MCF 10A (cell line): Measurements from ENCODE around the gene TAB2. TPM values are rescaled to one million over a fixed set of nuclear protein-coding genes. Genes with fewer than 3 reads are reported as not detected.
"Not testable (repeated sequence)": the region's sequence is repeated elsewhere in the genome, so short reads cannot be mapped to it uniquely, and the experiment has no call there.

Experiments
- BruUV-seq: library from RNA; stranded (reverse); fragments of 400-500 nt; replicated peaks from 2 replicates; lab custom pipeline; 2021; lab: Mats Ljungman, UMichigan
- CTCF ChIA-PET: fragments of 300-600 bp; sonication (Branson Sonifier 250); formaldehyde crosslinking; extraction: SDS; loops from one replicate; lab custom pipeline; 2021; ENCODE audit warnings: antibody characterized with exemption, inconsistent platforms; lab: Yijun Ruan, JAX
- POLR2A ChIA-PET: fragments of 300-600, 350-650 bp; sonication (Branson Sonifier 250); formaldehyde crosslinking; extraction: SDS; loops from one replicate; lab custom pipeline; 2020; ENCODE audit warnings: antibody characterized with exemption, inconsistent platforms; lab: Yijun Ruan, JAX
- DNase-seq: peaks from one replicate; pipeline ENCODE4 v3.0.0-alpha.2; 2018; ENCODE audit not compliant: unreplicated experiment
- H3K27ac Mint-ChIP-seq: one replicate; pipeline ENCODE4 v1.8.0; 2022; ENCODE audit warnings: mild to moderate bottlenecking, low read depth, mixed read lengths; ENCODE audit not compliant: unreplicated experiment
- H3K27me3 Mint-ChIP-seq: one replicate; pipeline ENCODE4 v1.8.0; 2022; ENCODE audit warnings: mixed read lengths; ENCODE audit not compliant: insufficient read depth, unreplicated experiment
- H3K36me3 Mint-ChIP-seq: one replicate; pipeline ENCODE4 v1.8.0; 2022; ENCODE audit warnings: mild to moderate bottlenecking, moderate library complexity, mixed read lengths; ENCODE audit not compliant: insufficient read depth, unreplicated experiment
- H3K4me1 Mint-ChIP-seq: one replicate; pipeline ENCODE4 v1.8.0; 2022; ENCODE audit warnings: mixed read lengths; ENCODE audit not compliant: insufficient read depth, unreplicated experiment
- H3K4me3 Mint-ChIP-seq: one replicate; pipeline ENCODE4 v1.8.0; 2022; ENCODE audit warnings: mild to moderate bottlenecking, moderate library complexity, mixed read lengths; ENCODE audit not compliant: unreplicated experiment
- H3K9me3 Mint-ChIP-seq: one replicate; pipeline ENCODE4 v1.8.0; 2022; ENCODE audit warnings: mixed read lengths; ENCODE audit not compliant: unreplicated experiment
- CTCF ChIP-seq: fragments of 200-600 bp; IDR thresholded peaks from one replicate; pipeline ENCODE4 v1.8.0; 2022; ENCODE audit warnings: antibody characterized with exemption, mild to moderate bottlenecking; ENCODE audit not compliant: unreplicated experiment
- intact Hi-C: fragments of 100-400 bp; cut with micrococcal nuclease; formaldehyde crosslinking; loops from 2 replicates; pipeline ENCODE4 v1.14.1; 2022
- total RNA-seq: library from RNA; stranded (reverse); gene quantifications from 2 replicates; pipeline ENCODE4 v1.2.3, GENCODE V29; 2022

Gene TAB2
- total RNA-seq, 1 experiment from 2014 or later = 76.4 TPM

GRCh38 chr6:149443411-149444181 lies 126.1 kb downstream of the TAB2 start:
- Mint-ChIP-seq H3K4me1 (no peaks in the 10 kb centered on the region), H3K36me3 (no peaks in the 10 kb centered on the region), H3K9me3 (no peaks in the 10 kb centered on the region), H3K4me3 (no peak overlapping the region), H3K27ac (no peak overlapping the region), H3K27me3 (no peaks in the 10 kb centered on the region)
- no peak for TF ChIP-seq CTCF
- DNase-seq = no peak
- intact Hi-C loops = no loop called here
- ChIA-PET CTCF (interaction anchor here (0.6 to 1.1 kb wide), 2 partner anchors 12 to 30 kb away, joined by 4 read pairs; no protein-coding TSS in a partner anchor), POLR2A (interaction anchor here (0.6 kb wide), 1 partner anchor 111 kb away, joined by 3 read pairs; no protein-coding TSS in a partner anchor)
- BruUV-seq = no TSS peak

GRCh38 chr6:149444360-149445094 lies 127.0 kb downstream of the TAB2 start:
- intact Hi-C loops = not testable (repeated sequence)
- CTCF ChIA-PET = interaction anchor here (1.1 to 3.2 kb wide), 2 partner anchors 13 kb away, joined by 4 to 14 read pairs; no protein-coding TSS in a partner anchor

GRCh38 chr6:149445095-149445466 lies 127.6 kb downstream of the TAB2 start:
- Mint-ChIP-seq H3K36me3 (no peaks in the 10 kb centered on the region), H3K27me3 (no peaks in the 10 kb centered on the region), H3K27ac (no peak overlapping the region), H3K9me3 (no peaks in the 10 kb centered on the region), H3K4me1 (no peaks in the 10 kb centered on the region), H3K4me3 (no peak overlapping the region)
- TF ChIP-seq CTCF = no peak
- intact Hi-C loops = no loop called here
- no TSS peak for BruUV-seq
- no peak for DNase-seq
- ChIA-PET CTCF (interaction anchor here (0.5 to 3.2 kb wide), 2 partner anchors 13 to 479 kb away, joined by 3 to 14 read pairs; no protein-coding TSS in a partner anchor), POLR2A (no interaction called here)

More at GRCh38 chr6:149444360-149445094, 127.0 kb downstream of the TAB2 start:
- H3K27me3 Mint-ChIP-seq, H3K4me1 Mint-ChIP-seq, H3K27ac Mint-ChIP-seq, BruUV-seq, H3K36me3 Mint-ChIP-seq, DNase-seq, POLR2A ChIA-PET, H3K9me3 Mint-ChIP-seq, H3K4me3 Mint-ChIP-seq: not testable (repeated sequence)

GRCh38 chr6:149445573-149445972 lies 128.1 kb downstream of the TAB2 start:
- BruUV-seq = no TSS peak
- no peak for DNase-seq
- no peaks in the 10 kb centered on the region for H3K36me3 Mint-ChIP-seq
- no peaks in the 10 kb centered on the region for H3K9me3 Mint-ChIP-seq
- intact Hi-C loops = no loop called here
- ChIA-PET POLR2A (no interaction called here), CTCF (interaction anchor here (0.5 to 3.2 kb wide), 2 partner anchors 14 to 479 kb away, joined by 3 to 14 read pairs; no protein-coding TSS in a partner anchor)
- H3K4me1 Mint-ChIP-seq = no peaks in the 10 kb centered on the region
- H3K4me3 Mint-ChIP-seq = no peak overlapping the region
- no peak for TF ChIP-seq CTCF
- H3K27ac Mint-ChIP-seq = no peak overlapping the region
- no peaks in the 10 kb centered on the region for H3K27me3 Mint-ChIP-seq
